HL-60/S4 treated with phorbol 12-myristate 13-acetate at 8.2 ng/mL for 4 days and 3 days (cell line): ENCODE measurements around the gene ENPP1.
"Not testable (repeated sequence)": the region's sequence is repeated elsewhere in the genome, so short reads cannot be mapped to it uniquely, and the experiment has no call there.

ENCODE experiments used
- in situ Hi-C: fragments of 300-500 bp; cut with MboI; formaldehyde crosslinking; loops from 2 replicates; pipeline ENCODE4 v1.15.0; 2022; ENCODE audit warnings: low sequenced_read_pairs

The ENPP1 gene

GRCh38 chr6:131828080-131828479 lies 20.3 kb downstream of the ENPP1 start:
- in situ Hi-C loops = no loop called here

DNA sequence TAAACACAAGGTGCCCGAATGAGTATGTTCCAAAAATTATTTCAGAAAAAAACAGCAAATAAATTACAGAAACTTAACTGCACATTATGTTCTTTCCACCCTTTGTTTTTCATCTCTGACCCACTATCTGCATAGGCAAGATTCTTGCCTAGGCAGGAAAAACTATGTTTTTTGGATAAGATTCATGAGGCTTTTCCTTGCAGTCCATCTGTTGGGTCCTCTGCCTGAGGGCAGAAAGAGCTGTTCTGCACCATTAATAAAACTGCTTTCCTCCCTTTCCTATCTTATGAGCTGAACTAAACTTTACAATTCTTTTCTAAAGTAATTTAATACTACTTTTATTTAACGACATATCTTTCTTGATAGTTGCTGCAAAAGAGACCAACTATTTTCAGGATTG lies 21.1 kb downstream of the ENPP1 start:
- in situ Hi-C loops = no loop called here

GRCh38 chr6:131831392-131831791 lies 23.6 kb downstream of the ENPP1 start:
- in situ Hi-C loops = no loop called here

- in situ Hi-C loops = no loop called here
Observed at GRCh38 chr6:131831886-131832285, 24.1 kb downstream of the ENPP1 start.

- in situ Hi-C loops = no loop called here
Observed at GRCh38 chr6:131832363-131832762, 24.5 kb downstream of the ENPP1 start.

GRCh38 chr6:131838051-131838450 lies 30.2 kb downstream of the ENPP1 start:
- in situ Hi-C loops = no loop called here

DNA sequence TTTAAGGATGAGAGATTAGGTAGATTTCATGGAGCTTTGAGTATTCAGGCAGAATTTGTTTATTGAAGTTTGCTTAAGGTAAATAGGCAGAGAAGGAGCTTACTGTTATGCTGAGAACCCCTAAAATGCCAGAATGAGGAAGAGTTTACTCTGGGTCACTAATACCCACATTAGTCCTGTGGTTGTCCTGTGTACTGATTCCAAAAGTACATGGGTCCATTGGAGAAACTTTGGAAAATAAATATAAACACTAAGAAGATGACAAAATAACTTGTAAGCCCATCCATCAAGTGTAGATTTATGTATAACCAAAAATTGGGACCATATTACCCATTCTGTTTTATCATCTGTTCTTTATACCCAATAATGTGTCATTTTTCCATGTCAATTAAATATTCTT lies 31.6 kb downstream of the ENPP1 start:
- in situ Hi-C loops = no loop called here

GRCh38 chr6:131840441-131840840 lies 32.6 kb downstream of the ENPP1 start:
- in situ Hi-C loops = no loop called here

GRCh38 chr6:131840936-131841583 lies 33.2 kb downstream of the ENPP1 start:
- in situ Hi-C loops = no loop called here

- in situ Hi-C loops = no loop called here
Observed at GRCh38 chr6:131843768-131844167, 35.9 kb downstream of the ENPP1 start.

DNA sequence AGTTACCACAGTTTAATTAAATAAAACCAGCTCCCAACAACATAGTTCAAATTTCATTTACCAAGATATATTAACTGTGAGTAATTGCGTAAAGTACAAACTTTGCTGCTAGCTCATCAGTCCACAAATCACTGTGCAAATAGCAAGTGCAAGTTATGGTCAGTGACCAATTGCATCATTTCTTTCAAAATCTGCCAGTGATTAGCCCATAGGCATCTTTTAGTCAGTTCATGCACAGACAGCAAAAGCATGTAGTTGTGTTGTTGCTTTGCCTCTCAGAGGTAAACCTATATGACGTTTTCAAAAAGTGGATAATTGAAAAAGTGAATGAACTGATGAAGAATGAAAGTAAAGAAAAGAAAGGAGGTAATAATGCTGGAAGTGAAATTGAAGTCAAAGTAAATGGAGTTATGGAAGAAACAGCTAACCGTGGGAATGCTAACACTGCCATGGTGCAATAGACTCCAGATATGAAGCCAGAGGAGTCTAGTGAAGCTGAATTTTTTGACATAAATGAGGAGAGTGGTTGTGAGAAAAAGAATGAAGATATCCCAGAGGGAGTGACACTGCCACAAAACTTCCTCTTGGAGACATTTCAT lies 36.5 kb downstream of the ENPP1 start:
- in situ Hi-C loops = no loop called here

DNA sequence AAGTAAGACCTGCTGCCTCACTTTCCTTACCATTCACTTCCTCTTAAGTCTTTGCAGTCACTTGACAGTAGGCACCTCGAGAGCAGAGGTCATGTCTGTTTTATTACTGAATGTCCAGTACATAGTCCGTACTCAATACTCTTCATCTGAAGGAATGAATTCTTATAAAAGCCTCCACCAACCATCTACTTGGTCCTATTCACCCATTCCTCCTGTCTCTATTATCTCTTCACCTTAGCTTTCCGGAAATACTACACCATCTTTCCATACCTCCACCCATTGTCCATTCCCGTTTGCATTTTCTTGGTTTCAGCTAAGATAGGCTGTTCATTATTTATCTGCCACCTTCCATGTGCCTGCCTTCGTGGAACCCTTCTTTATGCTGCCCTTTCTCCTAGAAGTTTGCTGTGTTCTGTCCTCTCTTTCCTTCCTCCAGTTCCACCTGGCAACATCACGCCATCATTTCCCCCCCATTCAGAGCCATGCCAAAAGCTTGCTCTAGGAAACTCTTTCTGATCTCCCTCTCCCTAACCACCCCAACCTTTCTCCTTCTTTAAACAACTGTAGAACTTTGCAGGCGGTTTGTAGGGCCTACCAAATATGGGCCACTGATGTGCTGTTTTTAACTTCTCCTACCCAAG lies 38.3 kb downstream of the ENPP1 start:
- in situ Hi-C loops = no loop called here

GRCh38 chr6:131846905-131847304 lies 39.1 kb downstream of the ENPP1 start:
- in situ Hi-C loops = no loop called here

GRCh38 chr6:131849799-131850198 lies 42.0 kb downstream of the ENPP1 start:
- in situ Hi-C loops = no loop called here

GRCh38 chr6:131851049-131851769 lies 43.4 kb downstream of the ENPP1 start:
- in situ Hi-C loops = no loop called here

DNA sequence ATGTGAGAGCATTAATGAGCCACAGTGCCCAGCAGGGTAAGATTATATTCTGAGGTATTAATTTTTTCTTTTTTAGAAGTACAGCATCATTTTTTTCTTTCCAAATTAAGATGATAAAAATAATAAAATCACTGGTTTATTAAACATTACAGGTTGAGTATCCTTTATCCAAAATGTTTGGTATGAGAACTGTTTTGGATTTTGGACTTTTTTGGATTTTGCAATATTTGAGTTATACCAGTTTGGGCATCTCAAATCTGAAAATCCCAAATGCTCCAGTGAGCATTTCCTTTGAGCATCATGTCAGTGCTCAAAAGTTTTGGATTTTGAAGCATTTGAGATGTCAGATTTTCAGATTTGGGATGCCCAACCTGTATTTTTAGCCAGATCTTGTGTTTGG lies 44.4 kb downstream of the ENPP1 start:
- in situ Hi-C loops = no loop called here

- in situ Hi-C loops = no loop called here
Observed at GRCh38 chr6:131854803-131855202, 47.0 kb downstream of the ENPP1 start.

DNA sequence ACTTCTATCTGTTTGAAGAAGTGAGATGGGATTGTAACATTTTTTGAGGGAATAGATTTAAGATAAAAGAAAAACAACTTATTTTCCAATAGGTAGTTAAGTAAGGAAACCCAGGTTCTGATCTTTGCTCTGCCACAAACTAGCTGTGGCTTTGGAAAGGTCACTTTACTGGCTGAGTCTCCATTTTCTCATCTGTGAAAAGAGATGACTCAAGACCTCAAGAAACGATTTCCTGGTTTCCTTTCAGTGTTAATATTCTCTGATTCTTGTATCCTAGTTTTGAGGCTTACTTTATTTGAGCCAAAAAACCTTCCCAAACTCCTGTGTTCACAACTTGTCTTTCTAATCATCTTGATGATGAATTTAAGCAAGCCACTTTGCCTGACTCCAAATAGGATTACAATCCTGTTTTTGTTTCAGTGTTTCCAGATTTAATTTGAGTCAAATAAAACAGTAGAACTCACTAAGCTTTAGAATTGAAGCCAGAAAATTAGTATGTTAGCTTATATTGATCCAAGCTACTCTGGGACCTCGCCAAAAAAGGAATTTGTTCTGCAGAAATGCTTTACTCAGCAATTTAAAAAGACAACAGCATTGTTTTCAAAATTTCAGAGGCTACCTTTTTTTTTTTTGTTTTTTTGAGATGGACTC lies 51.1 kb downstream of the ENPP1 start:
- in situ Hi-C loops = no loop called here

DNA sequence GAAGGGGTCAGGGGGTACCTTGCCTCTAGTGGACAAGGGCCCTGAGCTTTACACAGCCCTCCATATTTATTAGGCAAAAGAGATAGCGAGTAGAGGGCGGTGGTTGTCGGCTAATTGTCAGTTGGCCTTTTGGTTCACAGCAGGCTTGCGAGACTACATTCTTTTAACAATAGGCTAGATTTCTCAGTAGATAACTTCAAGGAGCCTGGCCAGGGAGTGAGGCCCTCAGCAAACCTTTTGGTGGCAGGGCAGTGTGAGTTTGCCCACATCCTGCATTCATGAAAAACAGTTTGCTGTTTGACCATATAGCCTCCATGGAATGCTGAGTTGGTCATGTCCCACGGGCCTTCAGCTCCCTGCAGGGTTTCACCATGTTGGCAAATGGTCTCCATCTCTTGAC lies 51.8 kb downstream of the ENPP1 start:
- in situ Hi-C loops = not testable (repeated sequence)

DNA sequence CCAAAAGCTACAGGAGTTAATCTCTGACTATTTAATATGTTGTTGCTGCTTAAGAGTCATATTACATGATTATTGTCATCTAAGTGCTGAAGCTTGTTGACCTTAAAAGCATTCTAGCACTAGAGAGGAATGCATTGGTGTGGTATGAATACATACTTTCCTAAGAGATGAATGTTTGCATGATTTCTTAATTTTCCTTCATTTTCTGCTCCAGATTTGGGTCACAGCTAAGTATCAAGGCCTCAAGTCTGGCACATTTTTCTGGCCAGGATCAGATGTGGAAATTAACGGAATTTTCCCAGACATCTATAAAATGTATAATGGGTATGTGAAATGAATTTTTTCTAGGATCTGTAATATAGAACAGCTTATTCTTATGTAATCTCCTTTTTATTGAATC lies 53.6 kb downstream of the ENPP1 start:
- in situ Hi-C loops = no loop called here

- in situ Hi-C loops = no loop called here
Observed at GRCh38 chr6:131862476-131862875, 54.7 kb downstream of the ENPP1 start.
